Upper lobe of left lung (tissue), 4 donors: ENCODE data around the gene TRIM7.

ENCODE experiments used
- CTCF ChIP-seq, 6 experiments: fragments of 450-650 bp in 4 of 6; fragments of 200-600 bp in 2 of 6; sonication (generic) in 2 of 6; IDR thresholded peaks; one replicate each; pipeline ENCODE4 v1.5.1; 2016 to 2019; ENCODE audit warnings: antibody characterized with exemption in 6 of 6
- POLR2A ChIP-seq, 4 donors: fragments of 450-650 bp; IDR thresholded peaks; one replicate each; pipeline ENCODE4 v1.5.1; 2016 to 2017; ENCODE audit warnings: antibody characterized with exemption in 4 of 4, mild to moderate bottlenecking in 2 of 4
- POLR2AphosphoS5 ChIP-seq, 2 donors: sonication (generic); formaldehyde crosslinking; IDR thresholded peaks; one replicate each; pipeline ENCODE4 v1.5.1; 2017; ENCODE audit warnings: antibody characterized with exemption in 2 of 2

- TF ChIP-seq POLR2A (IDR thresholded peaks at IDR 0.05) (no peak), CTCF (IDR thresholded peaks at IDR 0.05) (no peak), POLR2AphosphoS5 (IDR thresholded peaks at IDR 0.05) (no peak)
These were observed 36.3 kb downstream of the TRIM7 start for GRCh38 chr5:181168595-181169118.
